Liver (tissue), 3 donors: Measurements from ENCODE around the gene MSI2.

ENCODE experiments used
- CTCF ChIP-seq: fragments of 150-350 bp; IDR thresholded peaks from 2 replicates; pipeline ENCODE4 v1.5.1; 2017; ENCODE audit warnings: improper control_type of control experiment, low read depth, low read length; ENCODE audit not compliant: missing input control
- FOXA1 ChIP-seq: IDR thresholded peaks from 2 replicates; pipeline ENCODE4 v1.6.1; 2016; ENCODE audit warnings: antibody characterized with exemption
- FOXA2 ChIP-seq: IDR thresholded peaks from 2 replicates; pipeline ENCODE4 v1.6.1; 2016; ENCODE audit warnings: antibody characterized with exemption
- GABPA ChIP-seq, 2 donors: IDR thresholded peaks in 1 of 2; conservative IDR thresholded peaks in 1 of 2; 2 replicates each; pipeline ENCODE4 v1.6.1; 2016; ENCODE audit warnings: antibody characterized with exemption in 2 of 2, mild to moderate bottlenecking in 1 of 2, moderate library complexity in 1 of 2
- HNF4G ChIP-seq: IDR thresholded peaks from 2 replicates; pipeline ENCODE4 v1.6.1; 2016; ENCODE audit warnings: antibody characterized with exemption
- JUND ChIP-seq, 2 donors: IDR thresholded peaks; 2 replicates each; pipeline ENCODE4 v1.6.1; 2016; ENCODE audit warnings: antibody characterized with exemption in 2 of 2
- MAX ChIP-seq: IDR thresholded peaks from 2 replicates; pipeline ENCODE4 v1.6.1; 2016; ENCODE audit warnings: antibody characterized with exemption
- RAD21 ChIP-seq, 2 donors: IDR thresholded peaks; 2 replicates each; pipeline ENCODE4 v1.6.1; 2016; ENCODE audit warnings: antibody characterized with exemption in 2 of 2, mild to moderate bottlenecking in 2 of 2
- SP1 ChIP-seq: IDR thresholded peaks from 2 replicates; pipeline ENCODE4 v1.6.1; 2018; ENCODE audit warnings: antibody characterized with exemption, mild to moderate bottlenecking
- TAF1 ChIP-seq: conservative IDR thresholded peaks from 2 replicates; pipeline ENCODE4 v1.6.1; 2016; ENCODE audit warnings: antibody characterized with exemption, mild to moderate bottlenecking
- YY1 ChIP-seq: IDR thresholded peaks from 2 replicates; pipeline ENCODE4 v1.6.1; 2016; ENCODE audit warnings: antibody characterized with exemption, mild to moderate bottlenecking
- ZBTB33 ChIP-seq: IDR thresholded peaks from 2 replicates; pipeline ENCODE4 v1.6.1; 2016; ENCODE audit warnings: antibody characterized with exemption
- donor health status: healthy.
- donor health status: healthy.

GRCh38 chr17:57419940-57420550 is 163.7 kb downstream of the MSI2 start:
- no peak for TF ChIP-seq CTCF
- no peak for TF ChIP-seq TAF1
- no peak for TF ChIP-seq ZBTB33
- no peak for TF ChIP-seq RAD21 (IDR thresholded peaks at IDR 0.05)
- no peak for TF ChIP-seq SP1
- no peak for TF ChIP-seq MAX
- no peak for TF ChIP-seq GABPA (IDR thresholded peaks at IDR 0.05 in 1 of 2, conservative IDR thresholded peaks at IDR 0.05 in 1 of 2)
- TF ChIP-seq FOXA2, result no peak
- TF ChIP-seq FOXA1, result no peak
- TF ChIP-seq HNF4G, result no peak
- no peak for TF ChIP-seq JUND (IDR thresholded peaks at IDR 0.05)
- no peak for TF ChIP-seq YY1
